ENCODE data around the gene TMEM143. TPM values are rescaled to one million over a fixed set of nuclear protein-coding genes. Genes with fewer than 3 reads are reported as not detected.

TMEM143 gene
- total and polyA plus RNA-seq, 2 donors (not counting 3 experiments of a cell fraction or from before 2014, with no cell fraction given), result 5.4 to 7.3 TPM

- dilution Hi-C loops (cut with MboI; ENCODE audit: extremely low pct_ligation_motif_present, low sequenced_read_pairs) (no loop called here), intact Hi-C loops (cut with micrococcal nuclease) (loop anchor here (1.0 kb wide), 4 partner anchors 13 to 66 kb away; no protein-coding TSS in a partner anchor)
- Histone ChIP-seq H4K20me1 (replicated peaks; ENCODE audit: control insufficient read depth, extremely low read depth, insufficient read depth, low read length) (no peaks in the 10 kb centered on the region), H3K27me3 (ENCODE audit: control insufficient read depth in 2 of 2, insufficient read depth in 2 of 2, low read length in 2 of 2) (no peaks in the 10 kb centered on the region), H3K9me1 (replicated peaks; ENCODE audit: control insufficient read depth, extremely low read depth, insufficient read depth, low read length) (no peaks in the 10 kb centered on the region), H3K9me3 (replicated peaks; ENCODE audit: control insufficient read depth, insufficient read depth, low read length) (no peaks in the 10 kb centered on the region), H3K4me3 (replicated peaks in 1 of 3; ENCODE audit: insufficient read depth in 1 of 3, low read depth in 1 of 3, low read length in 3 of 3) (peak overlapping the region in 2 of 3 experiments; percentile 20 to 33), H3K27ac (ENCODE audit: insufficient read depth, low read depth, low read length) (peak overlapping the region; percentile 64), H3K36me3 (ENCODE audit: control insufficient read depth in 2 of 2, extremely low read depth in 1 of 2, insufficient read depth in 2 of 2, low read length in 2 of 2) (no peaks in the 10 kb centered on the region), H2AFZ (ENCODE audit: low read depth, low read length) (peak overlapping the region; percentile 61), H3K79me2 (ENCODE audit: control insufficient read depth, insufficient read depth, low read length) (no peaks in the 10 kb centered on the region), H3K4me1 (ENCODE audit: control insufficient read depth, extremely low read depth, insufficient read depth, low read length) (peaks cover 16% of the 10 kb centered on the region), H3K9ac (replicated peaks; ENCODE audit: extremely low read depth, insufficient read depth, low read length) (peak overlapping the region; percentile 44), H3K4me2 (ENCODE audit: insufficient read depth, low read length) (peak overlapping the region; percentile 65)
- FAIRE-seq (peak; percentile 92), DNase-seq (ENCODE audit: low read depth, low spot score) (peak; percentile 92)
- ChIA-PET POLR2A (interaction anchor here (0.5 to 1.0 kb wide), 3 partner anchors 12 to 67 kb away, joined by 4 to 6 read pairs (median 5); a partner anchor contains a TSS), CTCF (interaction anchor here (0.6 to 10.0 kb wide), 35 partner anchors 14 to 275 kb away, joined by 3 to 486 read pairs (median 4); partner anchors contain the start of genes EMP3, GRWD1, KDELR1 and SYNGR4)
- peak; percentile 61 for TF ChIP-seq MAX (IDR thresholded peaks at IDR 0.05; ENCODE audit: insufficient read depth, insufficient read length)
- no peak for TF ChIP-seq FOS (IDR thresholded peaks at IDR 0.05; ENCODE audit: borderline replicate concordance, insufficient read depth, low read length)
- peak; percentile 77 to 94 for TF ChIP-seq CTCF (IDR thresholded peaks at IDR 0.05; ENCODE audit: extremely low read depth in 1 of 2, insufficient read depth in 1 of 2, low read depth in 1 of 2, low read length in 2 of 2)
- peak; percentile 69 for TF ChIP-seq POLR2AphosphoS5 (IDR thresholded peaks at IDR 0.05; ENCODE audit: insufficient read depth, low read depth, low read length)
- BruUV-seq (replicated peaks), result no TSS peak
Observed at GRCh38 chr19:48333467-48334384, 30.0 kb downstream of the TMEM143 start.
